GM13977 (cell line): ENCODE data around the gene GTSF1L.

Experiments
- DNase-seq: peaks from one replicate; pipeline ENCODE4 v3.0.0; 2012; ENCODE audit warnings: low spot score
- CTCF ChIP-seq: IDR thresholded peaks from 2 replicates; pipeline ENCODE4 v1.5.1; 2012; ENCODE audit warnings: mild to moderate bottlenecking, control low read depth; ENCODE audit not compliant: insufficient read depth; ENCODE audit errors: extremely low read depth, missing control alignments
- in situ Hi-C: fragments of 300-500 bp; cut with MboI; formaldehyde crosslinking; loops from one replicate; pipeline ENCODE4 v1.12.0; 2022; ENCODE audit warnings: low sequenced_read_pairs, low pct_unique_long_range_greater_than_20kb, mixed read lengths, inconsistent platforms; ENCODE audit not compliant: unreplicated experiment

The GTSF1L gene

GRCh38 chr20:43746344-43747137, 19.7 kb upstream of the GTSF1L start:
- in situ Hi-C loops: no loop called here
- no peak for TF ChIP-seq CTCF
- DNase-seq: no peak

GRCh38 chr20:43744966-43745730, 18.3 kb upstream of the GTSF1L start:
- no peak for DNase-seq
- in situ Hi-C loops: no loop called here
- TF ChIP-seq CTCF: no peak

GRCh38 chr20:43744151-43744611, 17.4 kb upstream of the GTSF1L start:
- in situ Hi-C loops: no loop called here
- no peak for DNase-seq
- no peak for TF ChIP-seq CTCF

GRCh38 chr20:43740642-43741041, 13.8 kb upstream of the GTSF1L start:
- no peak for DNase-seq
- in situ Hi-C loops: no loop called here
- no peak for TF ChIP-seq CTCF

GRCh38 chr20:43739148-43739749, 12.4 kb upstream of the GTSF1L start:
- TF ChIP-seq CTCF: no peak
- in situ Hi-C loops: no loop called here
- no peak for DNase-seq

- TF ChIP-seq CTCF: no peak
- in situ Hi-C loops: no loop called here
- DNase-seq: no peak
Observed at GRCh38 chr20:43737925-43738324, 11.1 kb upstream of the GTSF1L start.
